Measurements from ENCODE around the gene OR10C1. TPM values are rescaled to one million over a fixed set of nuclear protein-coding genes. Genes with fewer than 3 reads are reported as not detected.
"Not testable (repeated sequence)": the region's sequence is repeated elsewhere in the genome, so short reads cannot be mapped to it uniquely, and the experiment has no call there.

The OR10C1 gene
- total RNA-seq, 1 donor from 2014 or later, result not detected

DNA sequence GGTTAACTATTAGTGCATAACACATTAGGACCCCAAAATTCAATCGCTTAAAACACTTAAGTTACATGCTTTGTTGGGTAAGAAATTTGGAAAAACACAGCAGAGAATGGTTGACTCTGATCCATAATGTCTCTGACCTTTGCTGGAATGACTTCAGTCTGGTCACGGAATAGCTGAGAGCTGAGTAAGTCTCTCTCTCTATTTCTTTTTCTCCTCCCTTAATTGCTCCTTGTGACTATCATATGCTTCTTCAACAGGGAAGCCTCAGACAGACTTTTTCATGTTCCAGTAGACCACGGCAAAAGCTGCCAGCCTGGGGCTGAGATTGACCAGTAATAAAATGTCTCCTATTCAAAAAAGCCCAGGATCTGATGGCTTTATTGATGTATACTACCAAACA lies 19.6 kb upstream of the OR10C1 start:
- TF ChIP-seq, protein P1, sequence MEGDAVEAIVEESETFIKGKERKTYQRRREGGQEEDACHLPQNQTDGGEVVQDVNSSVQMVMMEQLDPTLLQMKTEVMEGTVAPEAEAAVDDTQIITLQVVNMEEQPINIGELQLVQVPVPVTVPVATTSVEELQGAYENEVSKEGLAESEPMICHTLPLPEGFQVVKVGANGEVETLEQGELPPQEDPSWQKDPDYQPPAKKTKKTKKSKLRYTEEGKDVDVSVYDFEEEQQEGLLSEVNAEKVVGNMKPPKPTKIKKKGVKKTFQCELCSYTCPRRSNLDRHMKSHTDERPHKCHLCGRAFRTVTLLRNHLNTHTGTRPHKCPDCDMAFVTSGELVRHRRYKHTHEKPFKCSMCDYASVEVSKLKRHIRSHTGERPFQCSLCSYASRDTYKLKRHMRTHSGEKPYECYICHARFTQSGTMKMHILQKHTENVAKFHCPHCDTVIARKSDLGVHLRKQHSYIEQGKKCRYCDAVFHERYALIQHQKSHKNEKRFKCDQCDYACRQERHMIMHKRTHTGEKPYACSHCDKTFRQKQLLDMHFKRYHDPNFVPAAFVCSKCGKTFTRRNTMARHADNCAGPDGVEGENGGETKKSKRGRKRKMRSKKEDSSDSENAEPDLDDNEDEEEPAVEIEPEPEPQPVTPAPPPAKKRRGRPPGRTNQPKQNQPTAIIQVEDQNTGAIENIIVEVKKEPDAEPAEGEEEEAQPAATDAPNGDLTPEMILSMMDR (IDR thresholded peaks at IDR 0.05; ENCODE audit: borderline replicate concordance), result no peak
- DNase-seq, result no peak
- Histone ChIP-seq H3K4me1 (no peaks in the 10 kb centered on the region), H3K9me3 (replicated peaks) (peaks cover 16% of the 10 kb centered on the region), H3K27ac (replicated peaks) (no peak overlapping the region), H3K4me3 (no peak overlapping the region), H3K27me3 (ENCODE audit: low read depth) (no peaks in the 10 kb centered on the region), H3K36me3 (no peaks in the 10 kb centered on the region)
- intact Hi-C loops (cut with micrococcal nuclease), result no loop called here

DNA sequence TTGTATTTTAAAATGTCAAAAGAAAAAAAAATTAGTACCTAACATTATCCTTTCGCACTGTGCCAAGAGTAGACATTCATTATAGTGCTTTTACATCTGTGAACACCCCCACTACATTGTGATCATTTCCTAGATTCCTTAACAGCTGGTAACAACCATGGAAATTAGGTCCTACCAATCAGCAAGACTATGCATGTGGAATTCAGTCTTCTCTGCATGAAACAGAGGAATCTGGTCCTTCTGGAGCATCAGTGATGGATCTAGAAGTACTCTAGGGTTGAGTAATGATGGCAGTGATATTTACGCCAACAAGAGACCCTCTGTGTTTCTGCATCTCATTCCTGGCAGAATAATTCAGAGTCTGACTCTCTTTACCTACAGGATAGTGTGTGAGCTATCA lies 14.9 kb upstream of the OR10C1 start:
- peaks cover 16% of the 10 kb centered on the region for H3K9me3 ChIP-seq (replicated peaks)
- intact Hi-C loops (cut with micrococcal nuclease), result no loop called here
- no peak overlapping the region for H3K4me3 ChIP-seq
- no peaks in the 10 kb centered on the region for H3K4me1 ChIP-seq
- H3K36me3 ChIP-seq, result no peaks in the 10 kb centered on the region
- no peaks in the 10 kb centered on the region for H3K27me3 ChIP-seq (ENCODE audit: low read depth)
- no peak for DNase-seq
- no peak overlapping the region for H3K27ac ChIP-seq (replicated peaks)
- TF ChIP-seq, protein P1 (IDR thresholded peaks at IDR 0.05; ENCODE audit: borderline replicate concordance), result no peak

DNA sequence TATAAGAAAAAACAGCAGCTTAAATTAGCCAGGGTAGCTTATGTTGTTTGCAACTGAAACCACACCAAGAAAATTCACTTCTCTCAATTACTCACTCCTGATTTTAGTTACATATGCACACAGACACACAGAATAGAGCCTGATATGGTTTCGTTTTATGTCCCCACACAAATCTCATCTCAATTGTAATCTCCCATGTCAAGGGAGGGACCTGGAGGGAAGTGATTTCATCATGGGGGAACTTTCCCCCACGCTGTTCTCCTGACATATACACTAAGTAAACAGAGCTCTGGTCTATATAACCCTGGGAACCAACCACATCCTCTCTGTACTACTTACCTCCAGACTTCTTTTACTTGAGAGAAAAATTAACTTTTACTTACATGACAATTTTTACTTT lies 14.5 kb upstream of the OR10C1 start:
- H3K9me3 ChIP-seq (replicated peaks), result peaks cover 16% of the 10 kb centered on the region
- intact Hi-C loops (cut with micrococcal nuclease), result no loop called here
- TF ChIP-seq, protein P1 (IDR thresholded peaks at IDR 0.05; ENCODE audit: borderline replicate concordance), result no peak

DNA sequence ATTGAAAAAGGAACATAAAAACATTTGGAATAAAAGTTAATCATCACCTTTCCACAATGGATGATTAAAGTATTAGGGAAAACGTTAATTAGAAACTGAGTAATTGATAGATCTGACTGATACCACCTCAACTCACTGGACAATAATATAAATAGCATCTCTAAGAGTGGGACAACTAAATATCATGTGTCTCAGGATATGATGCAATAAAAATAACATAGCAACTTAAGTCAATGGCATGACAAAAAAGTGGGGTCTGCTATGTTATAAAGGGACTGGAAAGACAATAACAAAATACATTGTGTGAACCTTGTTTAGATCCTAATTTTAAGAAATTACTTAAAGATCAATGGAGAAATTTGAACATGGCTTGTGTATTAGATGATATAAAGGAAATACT lies 14.0 kb upstream of the OR10C1 start:
- DNase-seq, result no peak
- TF ChIP-seq, protein P1 (IDR thresholded peaks at IDR 0.05; ENCODE audit: borderline replicate concordance), result no peak

More for the DNA sequence above, 14.5 kb upstream of the OR10C1 start:
- no peak for DNase-seq
- Histone ChIP-seq H3K4me3 (no peak overlapping the region), H3K27me3 (ENCODE audit: low read depth) (no peaks in the 10 kb centered on the region), H3K4me1 (no peaks in the 10 kb centered on the region), H3K36me3 (no peaks in the 10 kb centered on the region), H3K27ac (replicated peaks) (no peak overlapping the region)

DNA sequence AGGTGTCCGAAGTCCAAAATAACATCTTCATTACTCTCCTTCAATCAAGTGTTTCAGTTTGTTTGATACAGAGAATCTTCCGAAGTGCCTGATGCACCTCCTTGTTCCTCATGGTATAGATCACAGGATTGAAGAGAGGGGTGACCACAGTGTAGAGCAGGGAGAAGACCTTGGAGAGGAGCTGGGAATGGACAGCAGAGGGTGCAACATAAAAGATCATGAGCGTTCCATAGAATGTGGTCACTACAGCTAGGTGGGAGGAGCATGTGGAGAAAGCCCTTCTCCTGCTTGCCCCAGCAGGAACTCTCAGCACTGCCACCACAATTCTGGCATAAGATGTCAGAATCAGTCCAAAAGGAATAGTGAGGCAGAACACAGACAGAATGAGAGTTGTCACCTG lies 12.5 kb upstream of the OR10C1 start:
- intact Hi-C loops (cut with micrococcal nuclease), result no loop called here
- TF ChIP-seq, protein P1 (IDR thresholded peaks at IDR 0.05; ENCODE audit: borderline replicate concordance), result no peak
- H3K4me3 ChIP-seq, result no peak overlapping the region
- H3K27ac ChIP-seq (replicated peaks), result no peak overlapping the region
- no peaks in the 10 kb centered on the region for H3K4me1 ChIP-seq
- no peaks in the 10 kb centered on the region for H3K27me3 ChIP-seq (ENCODE audit: low read depth)
- H3K36me3 ChIP-seq, result no peaks in the 10 kb centered on the region
- peaks cover 6% of the 10 kb centered on the region for H3K9me3 ChIP-seq (replicated peaks)
- no peak for DNase-seq

More for the DNA sequence above, 14.0 kb upstream of the OR10C1 start:
- H3K27me3 ChIP-seq (ENCODE audit: low read depth), result no peaks in the 10 kb centered on the region
- no peaks in the 10 kb centered on the region for H3K4me1 ChIP-seq
- H3K4me3 ChIP-seq, result no peak overlapping the region
- intact Hi-C loops (cut with micrococcal nuclease), result no loop called here
- peaks cover 16% of the 10 kb centered on the region for H3K9me3 ChIP-seq (replicated peaks)
- H3K27ac ChIP-seq (replicated peaks), result no peak overlapping the region
- H3K36me3 ChIP-seq, result no peaks in the 10 kb centered on the region

DNA sequence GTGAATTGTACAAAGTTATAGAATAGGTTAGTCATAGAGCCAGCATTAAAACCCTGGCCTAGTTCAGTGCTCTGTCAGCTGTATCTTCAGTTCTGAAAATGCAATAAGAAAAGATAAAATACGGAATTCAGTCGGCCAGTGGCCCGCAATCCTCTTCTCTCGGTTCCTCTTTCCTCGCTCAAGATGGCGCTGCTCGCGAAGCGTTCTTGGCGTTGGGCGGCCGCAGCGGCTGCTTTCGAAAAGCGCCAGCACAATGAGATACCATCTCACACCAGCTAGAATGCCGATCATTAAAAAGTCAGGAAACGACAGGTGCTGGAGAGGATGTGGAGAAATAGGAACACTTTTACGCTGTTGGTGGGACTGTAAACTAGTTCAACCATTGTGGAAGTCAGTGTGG lies 2.4 kb upstream of the OR10C1 start:
- intact Hi-C loops (cut with micrococcal nuclease); H3K4me1 ChIP-seq: not testable (repeated sequence)

More for the DNA sequence above, 2.4 kb upstream of the OR10C1 start:
- not testable (repeated sequence) for H3K27ac ChIP-seq (replicated peaks); H3K9me3 ChIP-seq (replicated peaks); H3K36me3 ChIP-seq; H3K4me3 ChIP-seq; DNase-seq; H3K27me3 ChIP-seq (ENCODE audit: low read depth)
